Ramos (cell line): Measurements from ENCODE around the gene ZFAND6.

Experiments used
- in situ Hi-C: fragments of 300-500 bp; cut with MboI; formaldehyde crosslinking; loops from one replicate; pipeline ENCODE4 v1.14.3; 2022; ENCODE audit warnings: low sequenced_read_pairs; ENCODE audit not compliant: unreplicated experiment

ZFAND6 gene

GRCh38 chr15:80182611-80183261 lies 123.3 kb downstream of the ZFAND6 start:
- in situ Hi-C loops, result no loop called here

- in situ Hi-C loops, result no loop called here
These were observed 123.8 kb downstream of the ZFAND6 start for GRCh38 chr15:80183306-80183705.

GRCh38 chr15:80183886-80184285 lies 124.4 kb downstream of the ZFAND6 start:
- in situ Hi-C loops, result no loop called here

GRCh38 chr15:80184554-80184953 lies 125.1 kb downstream of the ZFAND6 start:
- in situ Hi-C loops, result no loop called here

- in situ Hi-C loops, result no loop called here
These were observed 125.7 kb downstream of the ZFAND6 start for GRCh38 chr15:80185152-80185551.

GRCh38 chr15:80186066-80186465 lies 126.6 kb downstream of the ZFAND6 start:
- in situ Hi-C loops, result no loop called here

GRCh38 chr15:80186597-80186996 lies 127.1 kb downstream of the ZFAND6 start:
- in situ Hi-C loops, result no loop called here
